Suprapubic skin (tissue), 3 donors: ENCODE data around the gene PEAR1.

Experiments used
- CTCF ChIP-seq, 2 donors: fragments of 200-600 bp in 1 of 2; fragments of 450-650 bp in 1 of 2; sonication (generic) in 1 of 2; IDR thresholded peaks; one replicate each; pipeline ENCODE4 v1.5.1; 2016 to 2019; ENCODE audit warnings: antibody characterized with exemption in 2 of 2, mild to moderate bottlenecking in 1 of 2, moderate library complexity in 1 of 2
- POLR2AphosphoS5 ChIP-seq, 3 donors: sonication (generic); formaldehyde crosslinking; IDR thresholded peaks; one replicate each; pipeline ENCODE4 v1.6.1; 2017; ENCODE audit warnings: antibody characterized with exemption in 3 of 3

- TF ChIP-seq CTCF (IDR thresholded peaks at IDR 0.05) (no peak), POLR2AphosphoS5 (IDR thresholded peaks at IDR 0.05) (no peak)
Measured at GRCh38 chr1:156925154-156926010, 31.9 kb downstream of the PEAR1 start.
